Measurements from ENCODE around the gene ADGRF4.

DNA sequence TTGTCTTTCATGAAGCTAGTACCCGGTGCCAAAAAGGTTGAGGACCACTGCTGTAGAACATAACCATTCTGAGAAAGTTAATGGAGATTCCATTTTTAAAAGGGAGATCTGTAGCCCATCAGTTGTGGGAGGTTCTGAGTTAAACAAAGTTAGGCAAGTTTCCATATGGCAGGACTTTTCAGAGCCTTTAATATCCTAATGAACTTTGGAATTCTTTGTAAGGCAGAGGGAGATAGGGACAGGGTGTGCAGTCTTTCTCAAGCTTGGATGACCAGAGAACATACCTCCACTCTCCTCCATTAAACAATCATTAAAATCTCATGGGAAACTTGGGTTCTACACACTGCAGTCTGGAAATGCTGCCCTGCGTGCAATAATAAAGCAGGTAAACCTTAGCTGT lies 14.8 kb downstream of the ADGRF4 start:
- TF ChIP-seq, protein P1, sequence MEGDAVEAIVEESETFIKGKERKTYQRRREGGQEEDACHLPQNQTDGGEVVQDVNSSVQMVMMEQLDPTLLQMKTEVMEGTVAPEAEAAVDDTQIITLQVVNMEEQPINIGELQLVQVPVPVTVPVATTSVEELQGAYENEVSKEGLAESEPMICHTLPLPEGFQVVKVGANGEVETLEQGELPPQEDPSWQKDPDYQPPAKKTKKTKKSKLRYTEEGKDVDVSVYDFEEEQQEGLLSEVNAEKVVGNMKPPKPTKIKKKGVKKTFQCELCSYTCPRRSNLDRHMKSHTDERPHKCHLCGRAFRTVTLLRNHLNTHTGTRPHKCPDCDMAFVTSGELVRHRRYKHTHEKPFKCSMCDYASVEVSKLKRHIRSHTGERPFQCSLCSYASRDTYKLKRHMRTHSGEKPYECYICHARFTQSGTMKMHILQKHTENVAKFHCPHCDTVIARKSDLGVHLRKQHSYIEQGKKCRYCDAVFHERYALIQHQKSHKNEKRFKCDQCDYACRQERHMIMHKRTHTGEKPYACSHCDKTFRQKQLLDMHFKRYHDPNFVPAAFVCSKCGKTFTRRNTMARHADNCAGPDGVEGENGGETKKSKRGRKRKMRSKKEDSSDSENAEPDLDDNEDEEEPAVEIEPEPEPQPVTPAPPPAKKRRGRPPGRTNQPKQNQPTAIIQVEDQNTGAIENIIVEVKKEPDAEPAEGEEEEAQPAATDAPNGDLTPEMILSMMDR (IDR thresholded peaks at IDR 0.05; ENCODE audit: low read depth, low read length): no peak
- TF ChIP-seq EZH2phosphoT487 (IDR thresholded peaks at IDR 0.05; ENCODE audit: low read depth): no peak

Measured in OCI-LY3 (cell line).